ENCODE results near the gene CBFA2T2.

The CBFA2T2 gene

DNA sequence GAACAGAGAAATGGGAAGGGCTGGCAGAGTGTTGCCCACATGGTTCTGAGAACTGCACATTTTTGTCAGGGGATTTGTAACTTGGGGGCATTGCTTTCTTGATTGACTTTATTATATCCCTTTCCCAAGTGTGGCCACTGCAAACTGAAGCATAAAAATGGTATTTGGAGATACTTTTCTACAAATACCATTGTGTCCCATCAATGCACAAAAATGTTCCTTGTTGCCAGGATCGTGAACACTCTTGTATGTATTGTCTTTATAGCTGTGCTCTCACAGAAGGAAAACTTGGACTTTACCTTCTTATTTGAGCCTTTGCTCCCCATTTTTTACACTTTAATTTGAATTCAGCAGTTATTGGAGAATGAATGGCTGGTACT is 115.1 kb downstream of the CBFA2T2 start:
- Histone ChIP-seq H3K27me3 (ENCODE audit: control insufficient read depth, insufficient read depth, low read length) (no peaks in the 10 kb centered on the region), H3K4me1 (ENCODE audit: control insufficient read depth, insufficient read depth, low read length) (no peaks in the 10 kb centered on the region), H3K9me3 (ENCODE audit: control insufficient read depth, insufficient read depth, low read depth, low read length) (no peaks in the 10 kb centered on the region), H3K9ac (ENCODE audit: low read length) (no peak overlapping the region), H3K27ac (ENCODE audit: low read depth, low read length) (no peak overlapping the region), H3K4me3 (ENCODE audit: low read depth, low read length) (no peak overlapping the region), H3K36me3 (ENCODE audit: control insufficient read depth, insufficient read depth, low read length) (peaks cover 20% of the 10 kb centered on the region)

DNA sequence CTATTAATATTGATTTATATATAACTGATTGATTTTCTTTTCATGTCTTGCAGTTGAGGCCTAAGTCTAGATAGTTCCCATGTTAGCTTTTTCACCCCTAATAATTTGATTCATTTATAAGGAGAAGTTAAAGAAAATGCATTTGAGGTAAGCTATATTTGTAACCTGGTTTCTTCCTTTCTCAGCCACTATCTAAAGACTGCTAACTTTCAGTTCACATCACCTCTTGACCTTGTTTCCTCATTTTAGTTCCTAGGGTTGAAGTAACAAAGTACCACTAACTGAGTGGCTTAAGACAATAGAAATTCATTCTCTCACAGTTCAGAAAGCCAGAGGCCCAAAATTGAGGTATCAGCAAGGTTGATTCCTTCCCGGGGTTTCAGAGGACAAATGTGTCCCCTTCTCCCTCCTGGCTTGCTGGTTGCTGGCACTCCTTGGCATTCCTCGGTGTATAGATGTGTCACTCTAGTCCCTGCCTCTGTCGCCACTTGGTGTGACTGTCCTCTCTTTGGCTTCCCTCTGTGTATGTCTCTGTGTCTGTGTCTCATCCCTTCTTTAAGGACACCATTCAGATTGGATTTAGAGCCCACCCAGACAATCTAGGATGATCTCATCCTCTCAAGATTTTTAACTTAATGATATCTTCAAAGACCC is 116.3 kb downstream of the CBFA2T2 start:
- Histone ChIP-seq H3K4me3 (ENCODE audit: low read depth, low read length) (no peak overlapping the region), H3K9me3 (ENCODE audit: control insufficient read depth, insufficient read depth, low read depth, low read length) (no peaks in the 10 kb centered on the region), H3K27me3 (ENCODE audit: control insufficient read depth, insufficient read depth, low read length) (no peaks in the 10 kb centered on the region), H3K36me3 (ENCODE audit: control insufficient read depth, insufficient read depth, low read length) (peaks cover 27% of the 10 kb centered on the region), H3K4me1 (ENCODE audit: control insufficient read depth, insufficient read depth, low read length) (no peaks in the 10 kb centered on the region), H3K27ac (ENCODE audit: low read depth, low read length) (no peak overlapping the region), H3K9ac (ENCODE audit: low read length) (no peak overlapping the region)

DNA sequence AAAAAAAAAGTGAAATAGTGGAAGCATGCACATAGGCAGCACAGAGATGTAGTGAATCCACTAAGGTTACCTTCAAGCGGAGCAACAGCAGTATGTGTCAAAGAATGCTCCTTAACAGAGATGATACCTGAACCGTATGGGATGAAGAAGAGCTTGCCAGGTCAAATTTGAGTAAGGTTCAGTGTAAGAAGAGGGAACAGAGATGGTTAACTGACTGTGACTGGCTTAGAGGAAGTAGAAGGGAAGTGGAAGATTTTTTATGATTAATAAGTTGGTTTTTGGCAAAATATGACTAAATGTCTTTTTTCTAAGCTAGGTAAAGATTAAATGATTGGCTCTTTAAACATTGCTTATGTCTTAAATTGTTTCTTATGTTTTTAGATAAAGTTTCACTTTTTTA is 119.6 kb downstream of the CBFA2T2 start:
- Histone ChIP-seq H3K9ac (ENCODE audit: low read length) (no peak overlapping the region), H3K4me1 (ENCODE audit: control insufficient read depth, insufficient read depth, low read length) (no peaks in the 10 kb centered on the region), H3K9me3 (ENCODE audit: control insufficient read depth, insufficient read depth, low read depth, low read length) (no peaks in the 10 kb centered on the region), H3K27ac (ENCODE audit: low read depth, low read length) (no peak overlapping the region), H3K4me3 (ENCODE audit: low read depth, low read length) (no peak overlapping the region), H3K36me3 (ENCODE audit: control insufficient read depth, insufficient read depth, low read length) (peaks cover 46% of the 10 kb centered on the region), H3K27me3 (ENCODE audit: control insufficient read depth, insufficient read depth, low read length) (no peaks in the 10 kb centered on the region)

DNA sequence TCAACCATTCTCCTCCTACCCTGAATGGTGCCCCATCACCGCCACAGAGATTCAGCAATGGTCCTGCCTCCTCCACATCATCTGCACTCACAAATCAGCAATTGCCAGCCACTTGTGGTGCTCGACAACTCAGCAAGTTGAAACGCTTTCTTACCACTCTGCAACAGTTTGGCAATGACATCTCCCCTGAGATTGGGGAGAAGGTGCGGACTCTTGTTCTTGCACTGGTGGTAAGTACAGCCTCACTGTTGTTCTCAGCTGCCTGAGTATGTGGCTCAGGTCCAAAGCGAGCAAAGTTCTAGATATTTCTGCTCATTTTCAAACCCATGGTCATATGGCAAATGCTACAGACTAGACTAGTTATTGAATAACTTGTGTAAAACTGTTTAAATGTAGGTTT is 121.2 kb downstream of the CBFA2T2 start:
- H3K4me3 ChIP-seq (ENCODE audit: low read depth, low read length), result no peak overlapping the region
- no peak overlapping the region for H3K27ac ChIP-seq (ENCODE audit: low read depth, low read length)
- H3K27me3 ChIP-seq (ENCODE audit: control insufficient read depth, insufficient read depth, low read length), result no peaks in the 10 kb centered on the region
- H3K9ac ChIP-seq (ENCODE audit: low read length), result no peak overlapping the region
- H3K4me1 ChIP-seq (ENCODE audit: control insufficient read depth, insufficient read depth, low read length), result no peaks in the 10 kb centered on the region
- H3K9me3 ChIP-seq (ENCODE audit: control insufficient read depth, insufficient read depth, low read depth, low read length), result no peaks in the 10 kb centered on the region
- H3K36me3 ChIP-seq (ENCODE audit: control insufficient read depth, insufficient read depth, low read length), result peaks cover 58% of the 10 kb centered on the region

DNA sequence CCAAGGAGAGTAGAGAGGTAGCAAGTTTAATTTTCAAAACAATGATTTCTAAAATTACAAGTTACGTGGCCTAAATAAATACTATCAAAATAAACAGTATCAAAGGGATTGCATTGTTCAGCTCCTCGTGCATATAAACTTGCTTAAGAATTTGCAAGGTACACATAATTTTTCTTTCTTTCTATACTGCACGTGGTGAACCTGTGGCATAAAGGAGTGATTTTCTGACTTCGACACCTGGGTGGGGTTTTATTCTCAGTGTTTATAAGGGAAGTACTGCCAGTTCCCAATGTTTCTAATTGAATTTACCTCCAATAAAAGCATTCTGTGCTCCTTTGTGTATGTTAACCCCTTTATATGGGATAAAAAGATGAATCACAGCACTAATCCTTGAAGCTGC is 122.1 kb downstream of the CBFA2T2 start:
- no peaks in the 10 kb centered on the region for H3K4me1 ChIP-seq (ENCODE audit: control insufficient read depth, insufficient read depth, low read length)
- H3K27ac ChIP-seq (ENCODE audit: low read depth, low read length), result no peak overlapping the region
- peaks cover 55% of the 10 kb centered on the region for H3K36me3 ChIP-seq (ENCODE audit: control insufficient read depth, insufficient read depth, low read length)
- H3K9me3 ChIP-seq (ENCODE audit: control insufficient read depth, insufficient read depth, low read depth, low read length), result no peaks in the 10 kb centered on the region
- no peak overlapping the region for H3K4me3 ChIP-seq (ENCODE audit: low read depth, low read length)
- H3K9ac ChIP-seq (ENCODE audit: low read length), result no peak overlapping the region
- H3K27me3 ChIP-seq (ENCODE audit: control insufficient read depth, insufficient read depth, low read length), result no peaks in the 10 kb centered on the region

DNA sequence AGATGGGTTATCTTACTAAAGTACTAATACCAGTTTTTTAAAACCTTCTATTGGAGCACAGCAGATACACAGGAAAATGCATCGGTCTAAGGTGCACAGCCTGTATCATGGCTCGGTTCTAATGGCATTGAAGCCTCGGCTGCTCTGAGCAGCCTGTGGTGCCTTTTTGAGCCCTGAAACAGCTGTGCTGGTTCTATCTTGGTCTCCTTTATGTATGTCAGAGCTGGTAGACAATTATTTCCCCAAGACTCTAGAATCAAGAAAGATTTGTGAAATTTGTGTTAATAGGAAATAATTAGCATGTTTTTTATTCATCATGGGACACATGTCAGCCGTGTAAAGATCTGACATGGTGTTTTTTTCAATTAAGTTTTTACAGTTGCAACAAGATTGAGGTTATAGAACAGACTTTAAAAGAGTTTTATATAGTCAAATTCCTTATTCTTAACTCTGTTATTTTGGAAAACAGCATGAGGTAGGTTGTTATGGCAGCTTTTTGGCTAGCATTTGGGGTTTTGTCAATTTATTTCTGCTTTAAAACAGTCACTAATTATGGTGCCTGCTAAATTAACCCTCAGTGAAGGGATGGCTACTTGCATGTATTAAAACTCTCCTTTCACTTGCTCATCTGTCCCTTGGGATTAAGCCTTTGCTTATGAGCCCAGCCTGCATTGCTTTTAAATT is 132.0 kb downstream of the CBFA2T2 start:
- H3K9ac ChIP-seq (ENCODE audit: low read length), result no peak overlapping the region
- no peak overlapping the region for H3K27ac ChIP-seq (ENCODE audit: low read depth, low read length)
- H3K27me3 ChIP-seq (ENCODE audit: control insufficient read depth, insufficient read depth, low read length), result no peaks in the 10 kb centered on the region
- no peaks in the 10 kb centered on the region for H3K9me3 ChIP-seq (ENCODE audit: control insufficient read depth, insufficient read depth, low read depth, low read length)
- H3K4me3 ChIP-seq (ENCODE audit: low read depth, low read length), result no peak overlapping the region
- peaks cover 30% of the 10 kb centered on the region for H3K36me3 ChIP-seq (ENCODE audit: control insufficient read depth, insufficient read depth, low read length)
- H3K4me1 ChIP-seq (ENCODE audit: control insufficient read depth, insufficient read depth, low read length), result no peaks in the 10 kb centered on the region

DNA sequence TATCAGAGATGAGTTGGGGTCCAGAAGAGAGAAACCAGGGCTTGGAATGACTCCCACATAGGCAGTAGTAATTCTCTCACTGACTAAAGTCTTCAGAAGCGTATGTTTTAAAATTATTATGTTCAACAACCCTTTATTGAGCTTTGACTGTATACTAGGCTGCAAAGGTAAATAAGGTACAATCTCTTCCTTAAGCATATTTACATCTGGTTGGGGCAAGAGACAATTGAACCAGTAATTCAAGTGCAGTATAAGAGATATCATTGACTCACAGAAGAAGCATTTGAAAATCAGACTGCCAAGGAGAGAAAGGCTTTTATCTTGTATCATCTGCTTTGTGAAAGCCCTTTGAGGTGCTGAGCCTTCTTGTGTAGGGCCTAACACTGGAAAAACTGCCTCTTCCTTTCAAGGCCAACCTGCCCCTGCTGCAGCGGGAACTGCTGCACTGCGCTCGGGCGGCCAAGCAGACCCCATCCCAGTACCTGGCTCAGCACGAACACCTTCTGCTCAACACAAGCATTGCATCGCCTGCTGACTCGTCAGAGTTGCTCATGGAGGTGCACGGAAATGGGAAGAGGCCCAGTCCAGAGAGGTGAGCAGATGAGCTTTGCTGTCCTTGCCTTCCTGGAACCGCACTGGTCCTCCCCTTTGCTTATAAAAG is 132.9 kb downstream of the CBFA2T2 start:
- Histone ChIP-seq H3K27me3 (ENCODE audit: control insufficient read depth, insufficient read depth, low read length) (no peaks in the 10 kb centered on the region), H3K9me3 (ENCODE audit: control insufficient read depth, insufficient read depth, low read depth, low read length) (no peaks in the 10 kb centered on the region), H3K36me3 (ENCODE audit: control insufficient read depth, insufficient read depth, low read length) (peaks cover 37% of the 10 kb centered on the region), H3K27ac (ENCODE audit: low read depth, low read length) (no peak overlapping the region), H3K9ac (ENCODE audit: low read length) (no peak overlapping the region), H3K4me1 (ENCODE audit: control insufficient read depth, insufficient read depth, low read length) (no peaks in the 10 kb centered on the region), H3K4me3 (ENCODE audit: low read depth, low read length) (no peak overlapping the region)

DNA sequence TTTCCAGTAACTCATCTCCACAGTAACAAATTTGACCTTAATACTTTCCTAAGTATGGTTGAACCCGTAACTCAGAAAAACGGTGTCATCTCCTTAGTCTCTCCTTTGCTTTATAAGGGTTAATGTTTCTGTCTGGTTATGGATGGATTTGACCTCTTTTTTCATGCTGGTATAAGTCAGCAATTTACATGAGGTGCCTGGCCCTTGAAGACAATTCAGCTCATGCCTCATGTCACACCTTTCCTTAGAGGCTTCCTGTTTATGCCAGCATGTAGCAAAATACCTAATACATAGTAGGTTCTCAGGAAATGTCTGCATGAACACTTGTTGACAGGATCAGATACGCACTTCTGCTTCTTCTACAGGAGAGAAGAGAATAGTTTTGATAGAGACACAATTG is 134.5 kb downstream of the CBFA2T2 start:
- Histone ChIP-seq H3K4me3 (ENCODE audit: low read depth, low read length) (no peak overlapping the region), H3K9me3 (ENCODE audit: control insufficient read depth, insufficient read depth, low read depth, low read length) (no peaks in the 10 kb centered on the region), H3K36me3 (ENCODE audit: control insufficient read depth, insufficient read depth, low read length) (peaks cover 51% of the 10 kb centered on the region)

DNA sequence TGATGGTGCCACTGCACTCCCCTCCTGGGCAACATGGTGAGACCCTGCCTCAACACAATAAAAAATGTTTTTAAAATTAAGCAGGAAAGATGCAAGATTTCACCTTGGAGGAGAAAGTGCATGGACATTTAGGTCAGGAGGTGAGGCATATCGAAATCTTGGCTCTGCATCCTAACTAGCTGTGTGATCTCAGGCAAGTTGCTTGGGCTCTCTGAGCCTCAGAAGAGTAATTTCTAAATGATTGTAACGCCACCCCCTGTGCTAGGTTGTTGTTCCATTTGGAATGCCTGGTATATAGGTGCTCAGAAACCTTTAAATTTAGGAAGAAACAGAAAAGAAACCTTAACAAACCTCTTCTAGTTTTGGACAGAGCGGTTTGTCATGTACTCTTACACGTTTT is 136.3 kb downstream of the CBFA2T2 start:
- Histone ChIP-seq H3K27me3 (ENCODE audit: control insufficient read depth, insufficient read depth, low read length) (no peaks in the 10 kb centered on the region), H3K36me3 (ENCODE audit: control insufficient read depth, insufficient read depth, low read length) (peaks cover 61% of the 10 kb centered on the region), H3K9me3 (ENCODE audit: control insufficient read depth, insufficient read depth, low read depth, low read length) (no peaks in the 10 kb centered on the region), H3K9ac (ENCODE audit: low read length) (no peak overlapping the region), H3K4me3 (ENCODE audit: low read depth, low read length) (no peak overlapping the region), H3K27ac (ENCODE audit: low read depth, low read length) (no peak overlapping the region), H3K4me1 (ENCODE audit: control insufficient read depth, insufficient read depth, low read length) (no peaks in the 10 kb centered on the region)

More for the DNA sequence above, 134.5 kb downstream of the CBFA2T2 start:
- H3K9ac ChIP-seq (ENCODE audit: low read length), result no peak overlapping the region
- H3K4me1 ChIP-seq (ENCODE audit: control insufficient read depth, insufficient read depth, low read length), result no peaks in the 10 kb centered on the region
- no peak overlapping the region for H3K27ac ChIP-seq (ENCODE audit: low read depth, low read length)
- H3K27me3 ChIP-seq (ENCODE audit: control insufficient read depth, insufficient read depth, low read length), result no peaks in the 10 kb centered on the region

DNA sequence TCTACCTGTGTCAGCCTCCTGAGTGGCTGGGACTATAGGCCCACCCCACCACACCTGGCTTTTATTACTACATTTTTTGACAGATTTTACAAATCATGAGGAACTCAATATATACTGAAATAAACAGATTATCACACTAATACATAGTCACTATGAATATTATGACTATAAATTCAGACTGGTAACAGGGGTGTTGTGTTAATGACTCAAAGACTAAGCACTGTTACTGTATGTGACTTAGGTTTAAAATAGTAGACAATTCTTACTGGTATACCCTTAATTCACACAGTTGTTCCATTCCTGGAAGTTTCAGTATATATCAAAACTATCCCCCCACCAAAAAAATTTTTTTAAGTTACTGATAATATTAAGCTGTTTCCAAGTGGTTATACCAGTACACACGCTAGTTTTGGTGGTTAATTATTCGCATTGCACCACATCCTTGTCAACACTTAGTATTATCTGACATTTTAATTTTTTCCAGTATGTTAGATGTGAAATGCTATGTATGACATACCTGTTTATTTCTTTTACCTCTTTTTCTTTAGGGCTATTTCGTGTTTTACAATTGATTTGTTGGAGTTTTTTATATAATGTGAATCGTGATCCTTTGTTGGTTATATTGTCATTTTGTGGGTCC is 137.8 kb downstream of the CBFA2T2 start:
- Histone ChIP-seq H3K9ac (ENCODE audit: low read length) (no peak overlapping the region), H3K27ac (ENCODE audit: low read depth, low read length) (no peak overlapping the region), H3K4me1 (ENCODE audit: control insufficient read depth, insufficient read depth, low read length) (no peaks in the 10 kb centered on the region), H3K9me3 (ENCODE audit: control insufficient read depth, insufficient read depth, low read depth, low read length) (no peaks in the 10 kb centered on the region), H3K4me3 (ENCODE audit: low read depth, low read length) (no peak overlapping the region), H3K27me3 (ENCODE audit: control insufficient read depth, insufficient read depth, low read length) (no peaks in the 10 kb centered on the region), H3K36me3 (ENCODE audit: control insufficient read depth, insufficient read depth, low read length) (peaks cover 70% of the 10 kb centered on the region)

DNA sequence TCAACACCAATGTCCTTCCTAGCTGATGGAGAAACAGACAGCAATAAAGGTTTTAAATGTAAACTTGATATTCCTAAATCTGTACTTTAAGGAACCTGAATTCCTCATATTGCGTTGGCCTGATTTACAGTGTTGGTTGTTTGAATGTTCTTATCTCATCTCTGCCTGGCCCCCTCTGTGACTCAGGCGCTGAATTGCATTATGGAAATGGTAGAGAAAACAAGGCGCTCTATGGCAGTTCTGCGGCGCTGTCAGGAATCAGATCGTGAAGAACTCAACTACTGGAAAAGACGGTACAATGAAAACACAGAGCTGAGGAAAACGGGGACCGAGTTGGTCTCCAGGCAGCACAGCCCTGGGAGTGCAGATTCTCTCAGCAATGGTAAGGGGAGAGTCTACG is 139.6 kb downstream of the CBFA2T2 start:
- H3K4me3 ChIP-seq (ENCODE audit: low read depth, low read length), result no peak overlapping the region
- H3K27me3 ChIP-seq (ENCODE audit: control insufficient read depth, insufficient read depth, low read length), result no peaks in the 10 kb centered on the region
- no peak overlapping the region for H3K9ac ChIP-seq (ENCODE audit: low read length)
- H3K36me3 ChIP-seq (ENCODE audit: control insufficient read depth, insufficient read depth, low read length), result peaks cover 62% of the 10 kb centered on the region
- no peaks in the 10 kb centered on the region for H3K9me3 ChIP-seq (ENCODE audit: control insufficient read depth, insufficient read depth, low read depth, low read length)
- no peaks in the 10 kb centered on the region for H3K4me1 ChIP-seq (ENCODE audit: control insufficient read depth, insufficient read depth, low read length)
- H3K27ac ChIP-seq (ENCODE audit: low read depth, low read length), result no peak overlapping the region
